GM23338 (cell line): ENCODE data around the gene ZFP36. TPM values are rescaled to one million over a fixed set of nuclear protein-coding genes. Genes with fewer than 3 reads are reported as not detected.

Source experiments
- ATAC-seq: fragments of 200-7000 bp; cut with Tn5 transposase; 3 replicates; pipeline ENCODE4 v1.9.1; 2020
- DNase-seq: peaks from one replicate; pipeline ENCODE4 v3.0.0-alpha.2; 2015; ENCODE audit warnings: low spot score
- H2AFZ ChIP-seq: fragments of 200-600 bp; sonication (generic); 2 replicates; pipeline ENCODE4 v1.8.0; 2016; ENCODE audit warnings: antibody characterized with exemption, mild to moderate bottlenecking, moderate library complexity
- H3F3A ChIP-seq: fragments of 200-600 bp; sonication (generic); replicated peaks from 2 replicates; pipeline ENCODE4 v1.8.0; 2017; ENCODE audit warnings: antibody characterized with exemption, mixed run types, low read depth
- H3K27ac ChIP-seq: fragments of 200-600 bp; sonication (generic); 2 replicates; pipeline ENCODE4 v1.6.1; 2016; ENCODE audit warnings: low read depth
- H3K27me3 ChIP-seq: fragments of 200-600 bp; sonication (generic); 2 replicates; pipeline ENCODE4 v1.8.0; 2016; ENCODE audit warnings: mild to moderate bottlenecking, mixed run types, moderate library complexity; ENCODE audit not compliant: insufficient read depth
- H3K36me3 ChIP-seq: fragments of 200-600 bp; sonication (generic); 2 replicates; pipeline ENCODE4 v1.8.0; 2016; ENCODE audit warnings: mild to moderate bottlenecking; ENCODE audit not compliant: insufficient read depth
- H3K4me1 ChIP-seq: fragments of 200-600 bp; sonication (generic); 2 replicates; pipeline ENCODE4 v1.8.0; 2016; ENCODE audit warnings: mild to moderate bottlenecking, moderate library complexity; ENCODE audit not compliant: insufficient read depth
- H3K4me2 ChIP-seq: fragments of 200-600 bp; sonication (generic); 2 replicates; pipeline ENCODE4 v1.7.1; 2017; ENCODE audit warnings: mixed run types
- H3K4me3 ChIP-seq: fragments of 200-600 bp; sonication (generic); 2 replicates; pipeline ENCODE4 v1.6.1; 2016; ENCODE audit warnings: mixed run types
- H3K79me2 ChIP-seq: fragments of 200-600 bp; sonication (generic); replicated peaks from 2 replicates; pipeline ENCODE4 v1.8.0; 2017; ENCODE audit warnings: mild to moderate bottlenecking; ENCODE audit not compliant: insufficient read depth
- H3K9me2 ChIP-seq: fragments of 200-600 bp; sonication (generic); 2 replicates; pipeline ENCODE4 v1.8.0; 2017; ENCODE audit not compliant: insufficient read depth
- H4K20me1 ChIP-seq: fragments of 200-600 bp; sonication (generic); replicated peaks from 2 replicates; pipeline ENCODE4 v1.8.0; 2017; ENCODE audit warnings: mild to moderate bottlenecking; ENCODE audit not compliant: insufficient read depth
- H3K27ac Mint-ChIP-seq: 2 replicates; pipeline ENCODE4 v1.8.0; 2020; ENCODE audit warnings: inconsistent platforms, mild to moderate bottlenecking, moderate library complexity, mixed read lengths
- H3K27me3 Mint-ChIP-seq: 3 replicates; pipeline ENCODE4 v1.8.0; 2022; ENCODE audit warnings: low read depth, mild to moderate bottlenecking, moderate library complexity, mixed read lengths, inconsistent platforms; ENCODE audit not compliant: insufficient read depth, poor library complexity
- H3K36me3 Mint-ChIP-seq: 3 replicates; pipeline ENCODE4 v1.8.0; 2021; ENCODE audit warnings: low read depth, mild to moderate bottlenecking, inconsistent platforms, moderate library complexity, mixed read lengths
- H3K4me1 Mint-ChIP-seq: 3 replicates; pipeline ENCODE4 v1.8.0; 2020; ENCODE audit warnings: mild to moderate bottlenecking, inconsistent platforms, mixed read lengths
- H3K4me3 Mint-ChIP-seq: 3 replicates; pipeline ENCODE4 v1.8.0; 2021; ENCODE audit warnings: moderate library complexity, mild to moderate bottlenecking, inconsistent platforms, mixed read lengths
- H3K9me3 Mint-ChIP-seq: 3 replicates; pipeline ENCODE4 v1.8.0; 2020; ENCODE audit warnings: moderate library complexity, mild to moderate bottlenecking, inconsistent platforms, mixed read lengths
- CREB1 ChIP-seq: fragments of 250-450 bp; sonication (Bioruptor Pico); IDR thresholded peaks from 2 replicates; pipeline ENCODE4 v1.5.0; 2020; ENCODE audit warnings: low read depth, mild to moderate bottlenecking, moderate library complexity
- POLR2AphosphoS5 ChIP-seq: IDR thresholded peaks from 2 replicates; pipeline ENCODE4 v1.6.1; 2016; ENCODE audit warnings: antibody characterized with exemption, low read depth
- REST ChIP-seq: IDR thresholded peaks from one replicate; pipeline ENCODE4 v1.6.1; 2018; ENCODE audit warnings: antibody characterized with exemption; ENCODE audit not compliant: unreplicated experiment
- STAT1 ChIP-seq: IDR thresholded peaks from one replicate; pipeline ENCODE4 v1.6.1; 2016; ENCODE audit warnings: antibody characterized with exemption; ENCODE audit not compliant: unreplicated experiment
- ZNF114 ChIP-seq: fragments of 250-450 bp; sonication (Bioruptor Pico); IDR thresholded peaks from 2 replicates; pipeline ENCODE4 v1.5.0; 2020; ENCODE audit warnings: mild to moderate bottlenecking, moderate library complexity
- ZNF331 ChIP-seq: fragments of 250-450 bp; sonication (Bioruptor Pico); IDR thresholded peaks from 2 replicates; pipeline ENCODE4 v1.5.0; 2020; ENCODE audit warnings: low read depth, mild to moderate bottlenecking, moderate library complexity
- polyA plus RNA-seq: library from polyadenylated mRNA; unstranded; fragments of >200 nt; fragmentation: Nextera tagmentation; extraction: Ambion mirVana; gene quantifications from 2 replicates; pipeline ENCODE4 v1.2.1, GENCODE V29; 2016
- total RNA-seq: library from RNA; depleted of rRNA; stranded (reverse); fragments of >200 nt; shearing (Covaris generic); gene quantifications from 2 replicates; pipeline ENCODE4 v1.2.3, GENCODE V29; 2014
- TF ChIP-seq, protein P1 (sequence below), 2 experiments: fragments of 200-600 bp in 1 of 2; sonication (generic) in 1 of 2; conservative IDR thresholded peaks; 2 replicates each; pipeline versions ENCODE4 v1.5.1 to v1.6.1; 2016 to 2017; ENCODE audit warnings: antibody characterized with exemption in 2 of 2, low read depth in 2 of 2, mild to moderate bottlenecking in 2 of 2, moderate library complexity in 1 of 2

Gene ZFP36
- total and polyA plus RNA-seq, 2 experiments from 2014 or later, result 9.5 to 27.5 TPM

- Histone ChIP-seq H2AFZ (no peak overlapping the region), H3K4me2 (peak overlapping the region; percentile 91), H3K27me3 (no peaks in the 10 kb centered on the region), H3K4me1 (peaks cover 41% of the 10 kb centered on the region), H3K27ac (peak overlapping the region; percentile 75; the same call in 1 of the 2 replicates), H3K79me2 (peaks cover 38% of the 10 kb centered on the region), H3K9me2 (no peaks in the 10 kb centered on the region), H4K20me1 (peaks cover 18% of the 10 kb centered on the region; the same call in 1 of the 2 replicates), H3F3A (peaks cover 36% of the 10 kb centered on the region), H3K4me3 (peak overlapping the region; percentile 99), H3K36me3 (no peaks in the 10 kb centered on the region)
- ATAC-seq, result peak; percentile 14
- Mint-ChIP-seq H3K27ac (peak overlapping the region; percentile 96), H3K27me3 (peaks cover 44% of the 10 kb centered on the region), H3K36me3 (peaks cover 32% of the 10 kb centered on the region), H3K4me1 (peaks cover 48% of the 10 kb centered on the region), H3K9me3 (peaks cover 4% of the 10 kb centered on the region; the same call in 2 of the 3 replicates), H3K4me3 (peak overlapping the region; percentile 94)
- peak; percentile 97 for DNase-seq
- TF ChIP-seq, protein P1, sequence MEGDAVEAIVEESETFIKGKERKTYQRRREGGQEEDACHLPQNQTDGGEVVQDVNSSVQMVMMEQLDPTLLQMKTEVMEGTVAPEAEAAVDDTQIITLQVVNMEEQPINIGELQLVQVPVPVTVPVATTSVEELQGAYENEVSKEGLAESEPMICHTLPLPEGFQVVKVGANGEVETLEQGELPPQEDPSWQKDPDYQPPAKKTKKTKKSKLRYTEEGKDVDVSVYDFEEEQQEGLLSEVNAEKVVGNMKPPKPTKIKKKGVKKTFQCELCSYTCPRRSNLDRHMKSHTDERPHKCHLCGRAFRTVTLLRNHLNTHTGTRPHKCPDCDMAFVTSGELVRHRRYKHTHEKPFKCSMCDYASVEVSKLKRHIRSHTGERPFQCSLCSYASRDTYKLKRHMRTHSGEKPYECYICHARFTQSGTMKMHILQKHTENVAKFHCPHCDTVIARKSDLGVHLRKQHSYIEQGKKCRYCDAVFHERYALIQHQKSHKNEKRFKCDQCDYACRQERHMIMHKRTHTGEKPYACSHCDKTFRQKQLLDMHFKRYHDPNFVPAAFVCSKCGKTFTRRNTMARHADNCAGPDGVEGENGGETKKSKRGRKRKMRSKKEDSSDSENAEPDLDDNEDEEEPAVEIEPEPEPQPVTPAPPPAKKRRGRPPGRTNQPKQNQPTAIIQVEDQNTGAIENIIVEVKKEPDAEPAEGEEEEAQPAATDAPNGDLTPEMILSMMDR (conservative IDR thresholded peaks at IDR 0.05; ENCODE audit: low read depth in 2 of 2), result peak; percentile 91 to 100
- TF ChIP-seq CREB1 (CRISPR knock-in tag), result no peak
- TF ChIP-seq STAT1, result no peak
Measured at GRCh38 chr19:39411832-39412099, 5.1 kb downstream of the ZFP36 start.

DNA sequence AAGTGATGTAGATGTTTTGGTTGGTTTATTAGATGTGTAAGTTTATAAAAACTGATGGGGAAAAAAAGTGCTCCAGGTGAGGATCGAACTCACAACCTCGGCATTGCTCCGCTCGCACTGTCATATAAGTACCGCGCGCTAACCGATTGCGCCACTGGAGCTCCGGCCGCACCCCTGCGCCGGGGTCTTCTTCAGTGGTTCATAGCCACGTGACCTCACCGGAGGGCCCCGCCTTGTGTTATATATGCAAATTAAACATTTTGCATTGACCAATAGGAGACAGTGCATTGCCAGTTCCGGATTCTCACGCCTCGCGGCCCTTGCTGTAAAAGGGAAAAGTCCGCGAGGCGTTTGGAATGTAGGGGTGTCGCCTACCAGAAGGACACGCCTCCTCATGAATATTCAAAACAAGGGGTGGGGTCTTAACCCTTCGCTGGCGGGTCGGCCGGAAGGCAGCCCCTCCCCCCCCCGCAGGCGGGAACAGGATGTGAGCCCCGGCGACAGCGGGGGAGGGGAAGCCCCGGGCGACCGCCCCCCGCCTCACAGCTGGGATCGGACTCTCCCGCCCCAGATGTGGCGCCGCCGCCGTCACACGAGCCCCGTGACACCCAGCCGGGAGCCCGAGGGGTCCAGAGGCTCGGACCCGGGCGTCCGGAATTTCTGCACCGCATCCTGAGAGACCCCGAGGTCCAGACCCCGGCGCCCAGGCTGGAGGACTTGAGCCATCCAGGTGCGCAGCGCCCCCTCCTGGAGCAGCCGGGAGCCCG lies 5.6 kb downstream of the ZFP36 start, which contains the start of gene PLEKHG2:
Gene PLEKHG2, plus strand, starts transcription at position 570 of the 767 bp plus-strand sequence. CDS start 1,418 bp downstream, outside the sequence.
- peaks cover 18% of the 10 kb centered on the region; the same call in 1 of the 2 replicates for H4K20me1 ChIP-seq
- H2AFZ ChIP-seq, result no peak within 1 kb of the TSS
- Mint-ChIP-seq H3K4me1 (peaks cover 48% of the 10 kb centered on the region), H3K9me3 (peaks cover 4% of the 10 kb centered on the region; the same call in 2 of the 3 replicates), H3K27ac (peak within 1 kb of the TSS; percentile 96), H3K27me3 (peaks cover 39% of the 10 kb centered on the region), H3K4me3 (peak within 1 kb of the TSS; percentile 94), H3K36me3 (peaks cover 32% of the 10 kb centered on the region)
- peaks cover 41% of the 10 kb centered on the region for H3K4me1 ChIP-seq
- ATAC-seq, result peak; percentile 39
- peak within 1 kb of the TSS; percentile 100 for H3K4me2 ChIP-seq
- H3K27me3 ChIP-seq, result no peaks in the 10 kb centered on the region
- peak; percentile 100 for DNase-seq
- no peaks in the 10 kb centered on the region for H3K36me3 ChIP-seq
- peak within 1 kb of the TSS; percentile 100 for H3K4me3 ChIP-seq
- H3K9me2 ChIP-seq, result no peaks in the 10 kb centered on the region
- H3F3A ChIP-seq, result peaks cover 36% of the 10 kb centered on the region
- peaks cover 33% of the 10 kb centered on the region for H3K79me2 ChIP-seq
- H3K27ac ChIP-seq, result peak within 1 kb of the TSS; percentile 100
- TF ChIP-seq CREB1 (CRISPR knock-in tag) (peak; percentile 85), REST (no peak), STAT1 (no peak), POLR2AphosphoS5 (peak; percentile 82), ZNF114 (CRISPR knock-in tag) (0 out of 2 replicates have a peak, but pooled peaks have one; percentile 17), ZNF331 (no peak)
- TF ChIP-seq, protein P1 (conservative IDR thresholded peaks at IDR 0.05; ENCODE audit: low read depth in 2 of 2), result peak; percentile 78 to 84; a peak in 3 of 4 replicates
